GM19193 (cell line): ENCODE results near the gene RAPH1.

Source experiments
- POLR2A ChIP-seq: IDR thresholded peaks from 4 replicates; pipeline ENCODE4 v1.6.1; 2011; ENCODE audit not compliant: insufficient read depth, insufficient read length; ENCODE audit errors: extremely low read depth

The RAPH1 gene

DNA sequence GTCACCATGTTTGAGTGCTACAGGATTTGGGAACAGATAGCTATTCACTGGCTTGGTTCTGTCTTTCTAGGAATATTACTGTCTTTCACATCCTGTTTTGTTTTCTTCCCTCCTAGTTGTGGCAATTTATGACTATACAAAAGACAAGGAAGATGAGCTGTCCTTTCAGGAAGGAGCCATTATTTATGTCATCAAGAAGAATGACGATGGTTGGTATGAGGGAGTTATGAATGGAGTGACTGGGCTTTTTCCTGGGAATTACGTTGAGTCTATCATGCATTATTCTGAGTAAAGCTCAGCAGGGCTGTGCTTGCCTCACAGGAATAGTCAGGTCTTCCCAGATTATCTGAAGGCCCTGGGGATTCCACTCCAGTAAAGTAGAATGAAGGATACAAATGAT lies 108.0 kb downstream of the RAPH1 start:
- TF ChIP-seq POLR2A = no peak

GRCh38 chr2:203418271-203418670 lies 116.8 kb downstream of the RAPH1 start:
- no peak for TF ChIP-seq POLR2A

GRCh38 chr2:203413796-203414195 lies 121.3 kb downstream of the RAPH1 start:
- no peak for TF ChIP-seq POLR2A

DNA sequence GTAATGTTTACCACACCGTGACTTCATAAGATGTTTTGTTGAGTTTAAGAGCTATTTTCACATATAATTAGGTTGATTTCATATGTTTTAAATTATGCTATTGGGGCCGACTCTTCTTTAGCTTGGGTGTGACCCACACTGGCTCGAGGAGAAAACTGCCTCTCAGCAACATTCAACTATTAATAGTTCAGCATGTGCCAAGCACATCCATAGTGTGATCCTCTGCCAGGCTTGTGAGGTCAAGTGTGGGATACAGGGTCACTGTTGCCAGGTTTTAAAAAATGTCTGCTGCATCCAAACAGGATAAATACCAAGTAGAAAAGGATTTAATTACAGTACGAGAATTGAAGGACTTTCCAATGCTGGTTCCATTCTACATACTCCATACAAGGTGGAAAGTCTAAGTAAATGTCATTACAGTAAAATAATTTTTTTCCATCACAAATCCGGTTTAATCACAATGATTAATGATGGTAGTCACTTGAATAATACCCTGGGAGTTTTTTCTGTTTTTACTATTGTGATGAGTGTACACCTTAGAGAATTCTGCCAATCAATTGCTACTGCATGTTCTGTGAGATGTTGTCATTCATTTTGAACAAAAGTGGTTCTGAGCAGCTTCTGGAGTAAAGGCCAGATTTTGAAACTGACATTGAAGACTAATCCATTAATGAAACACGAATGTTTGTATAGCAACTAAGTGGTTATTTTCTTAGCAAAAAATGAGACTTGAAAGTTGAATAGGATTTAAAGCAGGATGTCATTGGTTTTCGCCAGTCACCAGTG lies 122.4 kb downstream of the RAPH1 start:
- no peak for TF ChIP-seq POLR2A

- TF ChIP-seq POLR2A = no peak
Measured at GRCh38 chr2:203407496-203407895, 127.6 kb downstream of the RAPH1 start.

- TF ChIP-seq POLR2A = no peak
Measured at GRCh38 chr2:203404996-203405395, 130.1 kb downstream of the RAPH1 start.

DNA sequence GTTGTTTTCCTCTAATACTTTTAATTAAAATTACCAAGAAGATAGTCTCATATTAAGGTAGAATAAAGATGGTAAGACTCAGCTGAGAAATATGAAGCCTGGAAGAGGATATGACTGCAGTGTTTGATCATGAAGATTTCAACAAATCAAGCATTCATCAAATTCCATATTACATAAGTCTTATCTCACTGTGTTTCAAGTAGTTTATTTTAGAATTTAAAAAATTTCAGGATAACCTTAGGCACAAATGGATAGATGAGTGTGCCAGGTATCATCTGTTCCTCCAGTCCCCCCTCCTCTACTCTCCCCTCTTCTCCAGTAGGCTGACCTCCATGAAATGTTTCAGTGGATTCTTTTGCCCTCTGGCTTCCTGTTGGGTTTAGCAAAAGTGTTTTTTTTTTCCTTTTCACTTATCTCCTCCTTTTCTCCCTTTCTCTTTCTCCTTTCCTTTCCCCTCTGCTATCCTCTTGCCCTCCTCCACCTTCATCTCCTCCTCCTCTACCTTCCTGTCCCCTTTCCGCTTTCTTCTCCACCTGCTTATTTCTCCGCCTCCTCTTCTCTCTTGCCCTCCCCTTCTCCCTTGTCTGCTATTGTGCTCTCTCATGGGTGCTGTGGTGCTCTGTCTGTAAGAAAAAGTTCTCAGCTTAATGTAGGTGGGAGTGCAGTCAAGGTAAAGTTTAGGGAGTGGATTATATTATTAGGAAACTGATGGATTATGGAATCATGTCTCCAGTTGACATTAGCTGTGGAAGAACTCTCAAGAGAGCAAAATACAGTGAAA lies 134.1 kb downstream of the RAPH1 start:
- TF ChIP-seq POLR2A = no peak

GRCh38 chr2:203399031-203399430 lies 136.1 kb downstream of the RAPH1 start:
- TF ChIP-seq POLR2A = no peak

DNA sequence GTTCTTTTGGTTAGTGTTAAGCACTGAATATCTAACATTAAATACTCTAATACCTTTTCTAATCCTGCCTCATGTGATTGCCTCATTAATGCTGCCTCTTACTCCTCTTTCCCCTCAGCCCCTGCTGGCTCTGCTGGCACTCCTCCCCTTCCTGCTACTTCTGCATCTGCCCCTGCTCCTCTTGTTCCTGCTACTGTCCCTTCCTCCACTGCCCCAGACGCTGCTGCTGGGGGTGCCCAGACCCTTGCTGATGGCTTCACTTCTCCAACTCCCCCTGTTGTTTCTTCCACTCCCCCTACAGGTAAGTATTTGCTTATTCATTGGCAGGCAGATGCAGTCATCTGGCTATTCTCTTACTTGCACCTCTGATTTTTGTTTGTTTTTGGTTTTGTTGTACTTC lies 138.4 kb downstream of the RAPH1 start:
- TF ChIP-seq POLR2A = no peak

- no peak for TF ChIP-seq POLR2A
Measured at GRCh38 chr2:203395858-203396257, 139.2 kb downstream of the RAPH1 start.

DNA sequence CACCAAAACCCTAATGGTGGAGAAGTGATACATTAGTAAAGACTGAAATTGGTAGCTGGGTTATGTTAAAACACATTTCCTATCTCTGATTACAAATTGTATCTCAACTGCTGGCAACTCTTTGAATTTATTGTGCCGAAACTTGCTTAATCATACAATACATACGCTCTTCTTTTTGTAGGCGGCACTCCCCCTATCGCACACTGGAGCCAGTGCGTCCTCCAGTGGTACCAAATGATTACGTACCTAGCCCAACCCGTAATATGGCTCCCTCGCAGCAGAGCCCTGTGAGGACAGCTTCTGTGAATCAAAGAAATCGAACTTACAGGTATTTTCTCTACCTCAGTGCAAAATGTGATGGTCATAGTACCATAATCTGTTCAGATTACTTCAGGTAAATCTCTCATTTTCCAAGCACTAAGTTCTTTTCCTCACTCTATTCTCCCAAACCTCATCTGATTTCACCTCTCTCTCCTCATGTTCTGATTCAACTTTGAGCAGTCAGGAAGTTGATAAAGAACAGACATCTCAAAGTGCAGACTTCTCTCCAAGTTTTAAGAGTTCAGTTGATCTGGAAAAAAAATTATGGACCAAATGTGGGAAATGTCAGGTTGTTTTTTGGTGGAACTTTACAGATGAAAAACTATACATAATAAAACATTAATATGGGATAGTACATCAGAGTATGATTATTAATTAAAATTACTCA lies 140.4 kb downstream of the RAPH1 start:
- TF ChIP-seq POLR2A = no peak

- no peak for TF ChIP-seq POLR2A
Measured at GRCh38 chr2:203383038-203383437, 152.1 kb downstream of the RAPH1 start.

DNA sequence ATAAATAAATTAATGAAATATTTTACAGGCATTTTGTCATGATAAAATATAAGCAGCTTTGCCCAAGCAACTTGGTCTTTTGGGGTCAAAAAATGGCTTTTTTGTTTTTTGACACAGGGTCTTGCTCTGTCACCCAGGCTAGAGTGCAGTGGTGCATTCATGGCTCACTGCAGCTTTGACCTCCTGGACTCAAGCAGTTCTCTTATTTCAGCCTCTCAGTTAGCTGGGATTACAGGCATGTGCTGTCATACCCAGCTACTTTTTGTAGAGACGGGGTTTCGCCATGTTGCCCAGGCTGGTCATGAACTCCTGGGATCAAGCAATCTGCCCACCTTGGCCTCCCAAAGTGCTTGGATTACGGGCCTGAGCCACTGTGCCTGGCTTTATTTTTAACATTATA lies 155.9 kb downstream of the RAPH1 start:
- TF ChIP-seq POLR2A = no peak

DNA sequence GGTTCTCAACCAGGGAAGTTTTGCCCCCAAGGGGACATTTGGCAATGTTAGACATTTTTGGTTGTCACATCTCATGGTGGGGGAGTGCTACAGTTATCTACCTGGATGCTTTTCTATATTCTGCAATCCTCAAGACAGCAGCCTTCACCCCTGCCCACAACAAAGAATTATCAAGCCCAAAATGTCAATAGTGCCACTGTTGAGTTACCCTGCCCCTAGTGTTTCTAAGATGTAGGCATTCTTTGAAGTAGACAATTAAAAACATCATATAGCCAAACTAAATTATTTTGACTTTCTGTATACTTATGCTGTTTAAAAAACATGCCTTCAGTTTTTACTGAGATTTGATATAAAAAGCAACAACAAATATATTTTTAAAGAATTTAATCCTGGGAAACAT lies 158.9 kb downstream of the RAPH1 start:
- TF ChIP-seq POLR2A = no peak

DNA sequence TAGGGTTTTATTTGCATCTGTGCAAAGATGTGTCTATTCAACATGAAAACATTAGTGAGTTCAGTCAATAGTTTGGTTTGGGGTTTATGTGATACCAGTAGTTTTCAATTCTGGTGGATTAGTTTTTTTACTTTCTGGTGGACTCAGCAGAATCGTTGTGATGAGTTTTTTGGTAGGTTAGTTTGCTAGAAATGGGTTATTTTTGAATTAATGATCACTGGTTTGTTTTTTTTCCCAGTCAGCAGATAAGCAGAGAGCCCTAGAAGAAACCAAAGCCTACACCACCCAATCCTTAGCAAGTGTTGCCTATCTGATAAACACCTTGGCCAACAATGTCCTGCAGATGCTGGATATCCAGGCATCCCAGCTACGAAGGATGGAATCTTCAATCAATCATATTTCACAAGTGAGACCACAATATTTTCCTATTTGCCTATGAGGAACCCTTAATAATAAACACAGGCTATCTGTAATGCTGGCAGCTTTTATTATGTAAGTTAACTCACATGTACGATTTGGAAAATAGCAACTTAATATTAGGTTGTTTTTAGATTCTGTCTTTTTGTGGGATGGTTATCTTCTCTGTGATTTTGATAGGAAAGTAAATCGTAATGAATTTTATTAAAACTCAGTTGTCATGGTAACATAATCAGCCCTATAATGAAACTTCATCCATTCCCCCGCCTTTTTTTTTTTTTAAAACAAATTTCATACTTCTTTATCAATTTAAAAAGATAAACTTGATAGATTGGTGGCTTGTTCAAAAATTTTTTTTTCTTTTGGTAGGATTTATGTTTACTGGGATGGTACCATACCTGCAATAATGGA lies 168.2 kb downstream of the RAPH1 start:
- no peak for TF ChIP-seq POLR2A

- TF ChIP-seq POLR2A = no peak
Measured at GRCh38 chr2:203361922-203362321, 173.2 kb downstream of the RAPH1 start.

GRCh38 chr2:203361495-203361894 lies 173.6 kb downstream of the RAPH1 start:
- no peak for TF ChIP-seq POLR2A
